Esophagus squamous epithelium (tissue), 4 donors: ENCODE data around the gene CCDC92.

Experiments used
- CTCF ChIP-seq, 6 experiments: fragments of 450-650 bp in 4 of 6; fragments of 200-600 bp in 2 of 6; sonication (generic) in 2 of 6; IDR thresholded peaks; one replicate each; pipeline ENCODE4 v1.5.1; 2016 to 2019; ENCODE audit warnings: antibody characterized with exemption in 6 of 6, mild to moderate bottlenecking in 4 of 6, moderate library complexity in 4 of 6
- POLR2A ChIP-seq, 4 donors: fragments of 450-650 bp; IDR thresholded peaks; one replicate each; pipeline ENCODE4 v1.6.1; 2017; ENCODE audit warnings: antibody characterized with exemption in 4 of 4, mild to moderate bottlenecking in 4 of 4, moderate library complexity in 3 of 4

GRCh38 chr12:123963821-123964220 lies 8.8 kb downstream of the CCDC92 start:
- TF ChIP-seq CTCF (IDR thresholded peaks at IDR 0.05) (no peak), POLR2A (IDR thresholded peaks at IDR 0.05) (no peak)
